ENCODE measurements around the gene SHD. TPM values are rescaled to one million over a fixed set of nuclear protein-coding genes. Genes with fewer than 3 reads are reported as not detected.

SHD gene
- total and polyA plus RNA-seq, 2 experiments from 2014 or later, result 93.2 to 144 TPM

GRCh38 chr19:4264812-4265211, 14.3 kb upstream of the SHD start:
- Histone ChIP-seq H3K4me1 (ENCODE audit: low read depth) (no peaks in the 10 kb centered on the region), H3K36me3 (peaks cover 3% of the 10 kb centered on the region), H3K27ac (no peak overlapping the region), H3K27me3 (no peaks in the 10 kb centered on the region), H3K9me3 (ENCODE audit: low read depth) (no peaks in the 10 kb centered on the region), H3K4me3 (no peak overlapping the region)
- DNase-seq (ENCODE audit: low read depth in 1 of 2, low spot score in 1 of 2), result no peak
- no peak for TF ChIP-seq CTCF (IDR thresholded peaks at IDR 0.05; ENCODE audit: low read depth, low read length)

GRCh38 chr19:4266253-4267000, 12.6 kb upstream of the SHD start:
- TF ChIP-seq CTCF (IDR thresholded peaks at IDR 0.05; ENCODE audit: low read depth, low read length), result no peak
- H3K4me3 ChIP-seq, result no peak overlapping the region
- H3K9me3 ChIP-seq (ENCODE audit: low read depth), result no peaks in the 10 kb centered on the region
- H3K36me3 ChIP-seq, result no peaks in the 10 kb centered on the region
- H3K27me3 ChIP-seq, result no peaks in the 10 kb centered on the region
- no peaks in the 10 kb centered on the region for H3K4me1 ChIP-seq (ENCODE audit: low read depth)
- no peak for DNase-seq (ENCODE audit: low read depth in 1 of 2, low spot score in 1 of 2)
- H3K27ac ChIP-seq, result no peak overlapping the region

- Histone ChIP-seq H3K9me3 (ENCODE audit: low read depth) (no peaks in the 10 kb centered on the region), H3K27ac (no peak overlapping the region), H3K36me3 (no peaks in the 10 kb centered on the region), H3K27me3 (no peaks in the 10 kb centered on the region), H3K4me3 (no peak overlapping the region), H3K4me1 (ENCODE audit: low read depth) (no peaks in the 10 kb centered on the region)
- TF ChIP-seq CTCF (IDR thresholded peaks at IDR 0.05; ENCODE audit: low read depth, low read length), result peak; percentile 79
- DNase-seq (ENCODE audit: low read depth in 1 of 2, low spot score in 1 of 2), result peak; percentile 45 to 72
Observed at GRCh38 chr19:4267101-4267900, 11.8 kb upstream of the SHD start.

- no peaks in the 10 kb centered on the region for H3K9me3 ChIP-seq (ENCODE audit: low read depth)
- no peak overlapping the region for H3K4me3 ChIP-seq
- H3K27ac ChIP-seq, result no peak overlapping the region
- DNase-seq (ENCODE audit: low read depth in 1 of 2, low spot score in 1 of 2), result no peak
- TF ChIP-seq CTCF (IDR thresholded peaks at IDR 0.05; ENCODE audit: low read depth, low read length), result no peak
- H3K36me3 ChIP-seq, result no peaks in the 10 kb centered on the region
- no peaks in the 10 kb centered on the region for H3K27me3 ChIP-seq
- no peaks in the 10 kb centered on the region for H3K4me1 ChIP-seq (ENCODE audit: low read depth)
Observed at GRCh38 chr19:4267901-4268815, 10.9 kb upstream of the SHD start.

GRCh38 chr19:4268816-4269430, 10.1 kb upstream of the SHD start:
- Histone ChIP-seq H3K36me3 (no peaks in the 10 kb centered on the region), H3K4me3 (no peak overlapping the region), H3K27me3 (no peaks in the 10 kb centered on the region), H3K9me3 (ENCODE audit: low read depth) (no peaks in the 10 kb centered on the region), H3K27ac (no peak overlapping the region), H3K4me1 (ENCODE audit: low read depth) (no peaks in the 10 kb centered on the region)
- no peak for TF ChIP-seq CTCF (IDR thresholded peaks at IDR 0.05; ENCODE audit: low read depth, low read length)
- no peak for DNase-seq (ENCODE audit: low read depth in 1 of 2, low spot score in 1 of 2)
